GM15510 (cell line): ENCODE measurements around the gene SORCS2.

Experiments
- POLR2A ChIP-seq: IDR thresholded peaks from 3 replicates; pipeline ENCODE4 v1.6.1; 2011; ENCODE audit warnings: borderline replicate concordance; ENCODE audit not compliant: insufficient read length; ENCODE audit errors: extremely low read depth

Gene SORCS2

DNA sequence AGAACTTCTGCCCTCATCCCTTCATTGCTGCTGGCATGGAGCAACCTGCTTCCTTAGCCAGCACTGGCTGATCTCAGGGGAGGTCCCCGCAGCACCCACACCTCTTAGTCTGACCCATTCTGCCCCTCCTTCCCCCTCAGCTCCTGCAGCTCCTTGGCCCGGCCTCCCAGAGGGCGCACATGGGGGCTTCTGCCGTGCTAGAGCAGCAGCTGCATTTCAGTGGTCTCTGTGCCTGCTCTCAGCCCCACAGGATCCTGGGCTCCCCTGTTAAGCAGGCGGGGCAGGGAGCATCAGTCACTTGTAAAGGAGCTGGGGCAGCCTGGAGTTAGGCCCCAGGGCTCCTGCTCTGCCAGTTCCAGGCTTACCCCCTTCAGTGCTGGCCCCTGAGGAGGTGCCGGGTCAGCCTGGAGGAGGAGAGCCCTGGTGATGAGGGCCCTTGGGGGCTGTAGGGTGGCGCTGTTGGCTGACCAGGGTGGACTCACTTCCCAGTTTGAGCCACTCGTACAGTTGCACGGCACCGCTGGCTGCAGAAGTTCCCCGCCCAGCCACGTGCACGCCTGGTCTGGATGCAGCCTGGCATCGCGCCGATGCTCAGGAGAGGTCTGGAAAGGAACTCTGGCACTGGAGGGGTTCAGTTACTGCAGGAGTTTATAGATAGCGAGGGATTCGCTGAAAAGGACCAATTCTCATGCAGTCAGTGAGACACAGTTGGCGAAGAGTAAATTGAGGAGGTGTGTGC, 327.5 kb downstream of the SORCS2 start:
- no peak for TF ChIP-seq POLR2A

DNA sequence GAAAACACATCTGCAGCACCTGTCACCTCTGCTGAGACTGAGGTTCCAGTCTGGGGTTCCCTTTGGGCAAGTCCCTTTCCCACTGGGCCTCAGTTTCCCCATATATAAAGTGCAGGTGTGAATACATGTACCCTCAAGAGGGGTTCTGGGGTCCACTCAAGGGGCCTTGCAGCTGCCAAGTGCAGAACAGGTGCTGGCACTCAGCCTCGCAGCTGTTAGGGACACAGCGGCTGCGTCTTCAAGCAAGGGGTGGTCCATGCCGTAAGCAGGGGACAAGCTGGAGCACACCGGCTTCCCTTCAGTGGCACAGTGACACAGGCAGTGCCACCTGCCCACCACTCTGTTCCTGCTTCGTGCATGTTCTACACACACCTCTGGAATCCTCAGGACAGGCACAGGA, 329.3 kb downstream of the SORCS2 start:
- TF ChIP-seq POLR2A: no peak

DNA sequence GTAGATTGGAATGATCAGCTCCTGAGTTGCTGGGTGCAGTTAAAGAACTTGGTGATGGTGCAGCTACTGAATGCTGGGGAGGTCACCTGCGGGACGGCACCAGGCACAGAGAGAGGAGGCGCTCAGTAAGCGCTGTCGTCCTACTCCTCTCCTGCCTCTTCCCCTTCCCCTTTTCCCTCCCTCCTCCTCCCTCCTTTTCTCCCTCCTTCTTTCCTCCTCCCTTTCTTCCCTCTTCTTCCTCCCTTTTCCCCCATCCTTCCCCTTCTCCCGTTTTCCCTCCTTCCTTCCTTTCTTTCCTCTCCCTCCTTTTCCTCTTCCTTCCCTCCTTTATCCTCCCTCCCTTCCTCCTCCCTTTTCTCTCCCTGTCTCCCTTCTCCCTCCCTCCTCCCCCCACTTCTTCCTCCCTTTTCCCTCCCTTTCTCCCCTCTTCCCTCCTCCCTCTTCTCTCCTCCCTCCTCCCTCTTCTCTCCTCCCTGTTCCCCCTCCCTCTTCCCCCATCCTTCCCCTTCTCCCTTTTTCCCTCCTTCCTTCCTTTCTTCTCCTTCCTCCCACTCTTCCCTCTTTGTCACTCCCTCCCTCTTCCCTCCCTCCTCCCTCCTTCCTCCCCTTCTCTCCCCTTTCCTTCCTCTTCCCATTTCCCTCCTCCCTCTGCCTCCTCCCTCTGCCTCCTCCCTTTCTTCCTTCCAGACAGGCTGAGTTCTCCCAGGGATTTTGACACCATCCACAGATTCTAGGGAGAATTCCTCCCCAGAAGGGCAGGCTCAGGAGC, 330.3 kb downstream of the SORCS2 start:
- TF ChIP-seq POLR2A: no peak

DNA sequence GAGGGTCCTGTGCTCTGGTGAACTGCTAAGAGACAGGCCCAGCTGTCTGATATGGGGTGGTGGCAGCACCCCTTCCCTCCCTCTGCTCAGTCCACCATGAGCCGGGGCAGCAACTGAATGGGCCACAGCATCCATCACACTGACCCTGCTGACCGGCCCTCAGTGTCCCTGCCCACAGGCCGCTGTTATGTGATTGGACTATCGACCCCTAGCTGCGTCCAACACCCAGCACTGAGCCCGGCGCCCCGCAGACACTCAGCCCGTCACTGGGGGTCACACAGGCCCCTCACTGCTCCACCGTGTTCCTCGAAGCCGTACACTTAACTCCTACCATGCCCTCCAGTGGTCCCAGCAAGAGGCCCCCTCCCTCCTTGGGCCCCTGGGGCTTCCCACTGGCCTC, 331.2 kb downstream of the SORCS2 start:
- TF ChIP-seq POLR2A: no peak

GRCh38 chr4:7524064-7524682, 331.8 kb downstream of the SORCS2 start:
- no peak for TF ChIP-seq POLR2A

DNA sequence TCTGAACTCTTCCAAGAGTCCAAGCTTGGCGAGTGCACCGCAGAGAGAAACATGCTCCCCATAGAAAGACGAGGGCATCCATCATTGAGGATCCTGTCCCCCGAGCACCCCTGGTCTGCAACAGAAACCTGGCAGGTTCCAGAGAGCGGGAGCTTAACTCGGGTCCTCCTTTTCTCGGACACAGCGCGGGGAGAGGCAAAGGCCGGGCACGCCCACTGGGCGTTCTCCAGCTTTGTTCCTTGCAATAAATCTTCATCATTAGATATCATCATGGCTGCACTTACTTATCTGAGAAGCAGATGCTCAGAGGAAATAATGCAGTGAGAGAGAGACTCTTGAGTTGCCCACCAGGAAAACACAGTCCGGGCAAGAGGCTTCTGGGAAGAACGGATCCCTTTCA, 332.5 kb downstream of the SORCS2 start:
- no peak for TF ChIP-seq POLR2A

GRCh38 chr4:7526491-7526890, 334.2 kb downstream of the SORCS2 start:
- TF ChIP-seq POLR2A: no peak

GRCh38 chr4:7526929-7527535, 334.7 kb downstream of the SORCS2 start:
- TF ChIP-seq POLR2A: no peak

- TF ChIP-seq POLR2A: no peak
These were observed 337.2 kb downstream of the SORCS2 start for GRCh38 chr4:7529368-7530080.

DNA sequence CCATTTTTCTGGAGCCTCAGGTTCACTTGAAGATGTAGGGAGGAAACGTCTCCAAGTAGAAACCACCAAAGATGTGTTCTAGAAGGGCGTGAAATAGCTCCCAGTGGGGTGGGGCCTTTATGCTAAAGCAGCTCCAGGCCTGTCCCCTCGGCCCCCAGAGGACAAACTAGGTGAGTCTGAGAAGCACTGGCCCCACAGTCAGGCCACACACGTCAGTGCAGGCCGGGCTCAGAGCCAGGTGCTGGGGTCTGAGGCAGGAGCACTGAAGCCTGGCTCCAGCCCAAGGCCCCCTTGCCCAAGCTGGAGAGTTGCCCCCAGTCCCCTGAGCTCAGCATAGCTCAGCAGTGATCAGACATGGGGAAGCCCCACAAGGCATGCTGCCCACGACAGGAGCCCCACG, 337.7 kb downstream of the SORCS2 start:
- no peak for TF ChIP-seq POLR2A

- no peak for TF ChIP-seq POLR2A
These were observed 338.7 kb downstream of the SORCS2 start for GRCh38 chr4:7530932-7531639.

DNA sequence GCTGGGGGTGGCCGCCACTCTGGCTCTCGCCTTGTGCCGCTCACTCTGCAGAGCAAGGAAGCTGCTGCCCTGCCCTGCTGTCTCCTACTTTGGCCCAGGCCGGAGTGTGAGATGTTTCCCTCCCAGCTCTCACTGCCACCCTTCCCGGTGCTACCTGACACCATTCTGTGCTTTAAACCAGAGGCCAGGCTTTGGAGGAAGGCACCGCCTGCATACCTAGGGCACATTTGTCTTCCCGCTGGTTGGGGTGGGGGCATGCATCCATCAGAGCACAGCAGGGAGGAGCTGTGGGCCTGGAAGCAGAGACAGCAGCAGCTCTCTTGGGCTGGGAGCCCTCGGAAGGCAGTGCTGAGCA, 339.3 kb downstream of the SORCS2 start:
- no peak for TF ChIP-seq POLR2A

DNA sequence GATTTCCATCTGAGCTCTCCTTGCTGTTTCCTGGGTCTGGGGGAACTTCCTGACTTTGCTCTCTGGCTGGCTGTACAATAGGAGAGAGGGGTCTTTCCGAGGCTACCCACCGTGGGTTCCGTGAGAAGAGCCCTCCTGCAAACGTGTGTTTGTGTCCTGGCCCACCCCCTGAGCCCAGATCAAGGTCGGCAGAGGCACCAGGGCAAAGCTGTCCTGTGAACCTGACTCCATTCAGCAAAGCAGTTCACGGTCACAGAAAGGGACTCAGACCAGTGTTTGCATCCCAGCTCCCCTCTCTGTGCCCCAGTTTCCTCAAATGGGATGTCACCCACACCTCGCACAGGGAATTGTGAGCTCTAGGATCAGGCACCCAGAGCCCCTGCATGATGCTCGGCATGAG, 339.7 kb downstream of the SORCS2 start:
- no peak for TF ChIP-seq POLR2A

- no peak for TF ChIP-seq POLR2A
These were observed 340.9 kb downstream of the SORCS2 start for GRCh38 chr4:7533267-7533666.
